Suprapubic skin (tissue), 2 donors: Measurements from ENCODE around the gene TRIM2.

Source experiments
- EP300 ChIP-seq: sonication (generic); formaldehyde crosslinking; IDR thresholded peaks from one replicate; pipeline ENCODE4 v1.6.1; 2017; ENCODE audit warnings: antibody characterized with exemption
- POLR2A ChIP-seq, 2 donors: fragments of 450-650 bp; IDR thresholded peaks; one replicate each; pipeline ENCODE4 v1.6.1; 2017; ENCODE audit warnings: antibody characterized with exemption in 2 of 2, mild to moderate bottlenecking in 2 of 2, moderate library complexity in 2 of 2

DNA sequence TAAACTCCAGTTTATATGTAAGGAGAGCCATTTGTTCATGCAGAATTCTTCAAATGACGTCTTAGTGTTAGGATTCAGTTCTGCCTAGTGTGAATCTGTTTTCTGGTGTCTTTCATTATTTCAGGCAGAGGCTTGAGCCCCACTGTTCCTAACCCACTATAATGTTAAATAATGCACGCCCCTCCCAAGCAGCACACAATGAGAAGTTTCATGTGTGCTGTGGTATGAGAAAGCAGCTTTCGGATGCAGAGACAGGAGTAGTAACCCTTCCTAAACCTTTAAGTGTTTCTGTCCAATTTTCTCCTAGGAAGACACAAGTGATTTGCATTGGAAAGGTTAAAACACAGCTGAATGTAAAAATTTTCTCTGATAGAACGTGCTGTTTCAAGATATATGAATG is 54.5 kb downstream of the TRIM2 start:
- TF ChIP-seq EP300 (no peak), POLR2A (IDR thresholded peaks at IDR 0.05) (no peak)
